Trophoblast cell (in vitro differentiated cells and primary cell): ENCODE measurements around the gene HPSE2.

Experiments
- DNase-seq, 2 donors: peaks; one replicate each; pipeline ENCODE4 v3.0.0-alpha.2; 2016
- H2AFZ ChIP-seq: 2 replicates; pipeline ENCODE4 v1.6.1; 2013; ENCODE audit warnings: low read length, moderate library complexity, mild to moderate bottlenecking; ENCODE audit not compliant: insufficient read depth, poor library complexity
- H2AK5ac ChIP-seq: 2 replicates; pipeline ENCODE4 v1.6.1; 2013; ENCODE audit warnings: mild to moderate bottlenecking, low read length
- H2BK120ac ChIP-seq: 2 replicates; pipeline ENCODE4 v1.6.1; 2013; ENCODE audit warnings: low read length, mild to moderate bottlenecking, moderate library complexity; ENCODE audit not compliant: insufficient read depth, poor library complexity
- H2BK12ac ChIP-seq: 2 replicates; pipeline ENCODE4 v1.6.1; 2013; ENCODE audit warnings: mild to moderate bottlenecking, low read length, moderate library complexity
- H2BK5ac ChIP-seq: 2 replicates; pipeline ENCODE4 v1.6.1; 2013; ENCODE audit warnings: low read length, low read depth, moderate library complexity, mild to moderate bottlenecking; ENCODE audit not compliant: poor library complexity
- H3K14ac ChIP-seq: 2 replicates; pipeline ENCODE4 v1.6.1; 2013; ENCODE audit warnings: mild to moderate bottlenecking, low read length
- H3K18ac ChIP-seq: 2 replicates; pipeline ENCODE4 v1.6.1; 2013; ENCODE audit warnings: mild to moderate bottlenecking, low read length
- H3K23ac ChIP-seq: 2 replicates; pipeline ENCODE4 v1.6.1; 2013; ENCODE audit warnings: low read length
- H3K27ac ChIP-seq: 2 replicates; pipeline ENCODE4 v1.5.1; 2013; ENCODE audit warnings: low read depth, mild to moderate bottlenecking, inconsistent platforms, low read length, moderate library complexity
- H3K27me3 ChIP-seq: 2 replicates; pipeline ENCODE4 v1.6.1; 2013; ENCODE audit warnings: inconsistent platforms, mild to moderate bottlenecking, low read length, moderate library complexity; ENCODE audit not compliant: insufficient read depth
- H3K36me3 ChIP-seq, 2 experiments: 1 replicate in 1 of 2; 2 replicates in 1 of 2; pipeline ENCODE4 v1.6.1; 2013; ENCODE audit warnings: low read length in 2 of 2, mild to moderate bottlenecking in 2 of 2, moderate library complexity in 1 of 2; ENCODE audit not compliant: insufficient read depth in 2 of 2, control insufficient read depth in 1 of 2
- H3K4ac ChIP-seq: 2 replicates; pipeline ENCODE4 v1.6.1; 2013; ENCODE audit warnings: low read depth, mild to moderate bottlenecking, low read length, moderate library complexity
- H3K4me1 ChIP-seq, 2 experiments: 1 replicate in 1 of 2; 2 replicates in 1 of 2; pipeline ENCODE4 v1.6.1; 2013; ENCODE audit warnings: low read length in 2 of 2, mild to moderate bottlenecking in 2 of 2, moderate library complexity in 1 of 2; ENCODE audit not compliant: insufficient read depth in 2 of 2, control insufficient read depth in 1 of 2
- H3K4me2 ChIP-seq: 2 replicates; pipeline ENCODE4 v1.6.1; 2013; ENCODE audit warnings: inconsistent platforms, mild to moderate bottlenecking, low read length, moderate library complexity
- H3K4me3 ChIP-seq: 2 replicates; pipeline ENCODE4 v1.5.1; 2013; ENCODE audit warnings: mild to moderate bottlenecking, low read depth, low read length, inconsistent platforms
- H3K79me1 ChIP-seq: one replicate; pipeline ENCODE4 v1.6.1; 2013; ENCODE audit warnings: low read length
- H3K79me2 ChIP-seq: 2 replicates; pipeline ENCODE4 v1.6.1; 2013; ENCODE audit warnings: low read length, mild to moderate bottlenecking; ENCODE audit not compliant: control insufficient read depth, insufficient read depth, poor library complexity
- H3K9ac ChIP-seq: 2 replicates; pipeline ENCODE4 v1.6.1; 2013; ENCODE audit warnings: mild to moderate bottlenecking, low read length
- H3K9me3 ChIP-seq: 2 replicates; pipeline ENCODE4 v1.6.1; 2013; ENCODE audit warnings: low read depth, mild to moderate bottlenecking, control low read depth, inconsistent platforms, low read length; ENCODE audit not compliant: insufficient read depth
- H4K12ac ChIP-seq: 2 replicates; pipeline ENCODE4 v1.6.1; 2013; ENCODE audit warnings: low read depth, mild to moderate bottlenecking, low read length, moderate library complexity
- H4K8ac ChIP-seq: 2 replicates; pipeline ENCODE4 v1.6.1; 2013; ENCODE audit warnings: low read depth, mild to moderate bottlenecking, low read length, moderate library complexity
- H4K91ac ChIP-seq: one replicate; pipeline ENCODE4 v1.6.1; 2013; ENCODE audit warnings: low read depth, mild to moderate bottlenecking, low read length, moderate library complexity
- WGBS: extraction: QIAGEN DNeasy Blood & Tissue Kit; methylation state at CpG from one replicate; pipeline ENCODE4 v1.1.7; 2013; ENCODE audit warnings: missing lambda C conversion rate; ENCODE audit not compliant: insufficient read length, insufficient coverage; ENCODE audit errors: extremely low coverage; 5-methylcytosine and 5-hydroxymethylcytosine counted together

The HPSE2 gene

GRCh38 chr10:98586096-98586495 lies 649.6 kb downstream of the HPSE2 start:
- no peak overlapping the region for H4K8ac ChIP-seq
- no peak overlapping the region for H2AFZ ChIP-seq
- H3K27me3 ChIP-seq: no peaks in the 10 kb centered on the region
- H3K9me3 ChIP-seq: no peaks in the 10 kb centered on the region
- no peak overlapping the region for H3K9ac ChIP-seq
- WGBS: no CpG with 5 or more reads among the region's 2 CpGs
- H3K79me1 ChIP-seq: no peaks in the 10 kb centered on the region
- H3K14ac ChIP-seq: no peak overlapping the region
- no peak overlapping the region for H3K4ac ChIP-seq
- H4K91ac ChIP-seq: no peak overlapping the region
- H2BK5ac ChIP-seq: no peak overlapping the region
- no peak overlapping the region for H3K27ac ChIP-seq
- no peak overlapping the region for H2BK120ac ChIP-seq
- DNase-seq: no peak
- no peaks in the 10 kb centered on the region for H3K79me2 ChIP-seq
- no peaks in the 10 kb centered on the region for H3K4me1 ChIP-seq
- H3K36me3 ChIP-seq: no peaks in the 10 kb centered on the region
- H2BK12ac ChIP-seq: no peak overlapping the region
- no peak overlapping the region for H2AK5ac ChIP-seq
- H3K4me3 ChIP-seq: no peak overlapping the region
- no peak overlapping the region for H3K4me2 ChIP-seq
- H3K18ac ChIP-seq: no peak overlapping the region
- no peak overlapping the region for H4K12ac ChIP-seq
- no peak overlapping the region for H3K23ac ChIP-seq

GRCh38 chr10:98582363-98582762 lies 653.3 kb downstream of the HPSE2 start:
- H2AFZ ChIP-seq: no peak overlapping the region
- no peak overlapping the region for H2AK5ac ChIP-seq
- H3K79me1 ChIP-seq: no peaks in the 10 kb centered on the region
- H4K91ac ChIP-seq: no peak overlapping the region
- H3K36me3 ChIP-seq: no peaks in the 10 kb centered on the region
- H4K8ac ChIP-seq: no peak overlapping the region
- no peak for DNase-seq
- H3K79me2 ChIP-seq: no peaks in the 10 kb centered on the region
- no peak overlapping the region for H3K4me3 ChIP-seq
- H3K9me3 ChIP-seq: no peaks in the 10 kb centered on the region
- H3K27ac ChIP-seq: no peak overlapping the region
- H3K18ac ChIP-seq: no peak overlapping the region
- no peak overlapping the region for H2BK5ac ChIP-seq
- H3K4ac ChIP-seq: no peak overlapping the region
- no CpG with 5 or more reads among the region's 2 CpGs for WGBS
- H3K4me1 ChIP-seq: no peaks in the 10 kb centered on the region
- no peak overlapping the region for H2BK12ac ChIP-seq
- no peak overlapping the region for H3K14ac ChIP-seq
- no peak overlapping the region for H3K4me2 ChIP-seq
- no peak overlapping the region for H2BK120ac ChIP-seq
- no peak overlapping the region for H3K23ac ChIP-seq
- no peak overlapping the region for H4K12ac ChIP-seq
- H3K9ac ChIP-seq: no peak overlapping the region
- no peaks in the 10 kb centered on the region for H3K27me3 ChIP-seq

DNA sequence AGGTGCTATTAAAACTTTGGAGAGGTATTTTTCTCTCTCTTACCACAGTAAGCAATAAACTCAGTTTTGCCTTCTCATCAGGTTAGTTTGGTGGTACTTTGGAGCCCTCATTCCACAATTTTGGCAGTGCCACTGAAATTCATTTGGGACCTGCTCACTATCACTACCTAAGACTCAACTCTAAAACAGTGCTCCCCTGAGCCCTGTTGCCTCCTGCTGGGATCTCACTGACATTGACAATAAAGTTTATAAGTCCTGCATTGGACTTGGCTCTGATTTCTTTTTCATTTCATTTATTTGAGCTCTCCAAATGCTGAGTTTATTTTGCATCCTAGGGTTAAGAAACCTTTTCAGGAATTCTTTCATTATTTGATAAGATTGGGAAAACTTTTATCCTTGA lies 658.1 kb downstream of the HPSE2 start:
- no peak overlapping the region for H3K4ac ChIP-seq
- H3K9ac ChIP-seq: no peak overlapping the region
- H3K4me3 ChIP-seq: no peak overlapping the region
- no peaks in the 10 kb centered on the region for H3K79me2 ChIP-seq
- H3K4me2 ChIP-seq: no peak overlapping the region
- no peaks in the 10 kb centered on the region for H3K79me1 ChIP-seq
- no peaks in the 10 kb centered on the region for H3K36me3 ChIP-seq
- no peaks in the 10 kb centered on the region for H3K4me1 ChIP-seq
- no peak overlapping the region for H3K27ac ChIP-seq
- no peak overlapping the region for H3K23ac ChIP-seq
- no peak overlapping the region for H2AFZ ChIP-seq
- H4K91ac ChIP-seq: no peak overlapping the region
- no peak overlapping the region for H4K12ac ChIP-seq
- no peak overlapping the region for H2BK12ac ChIP-seq
- H3K18ac ChIP-seq: no peak overlapping the region
- H3K14ac ChIP-seq: no peak overlapping the region
- H2BK5ac ChIP-seq: no peak overlapping the region
- no peak overlapping the region for H4K8ac ChIP-seq
- H2BK120ac ChIP-seq: no peak overlapping the region
- H3K9me3 ChIP-seq: no peaks in the 10 kb centered on the region
- no peaks in the 10 kb centered on the region for H3K27me3 ChIP-seq
- no peak overlapping the region for H2AK5ac ChIP-seq
- DNase-seq: no peak

- H3K4me1 ChIP-seq: no peaks in the 10 kb centered on the region
- no peaks in the 10 kb centered on the region for H3K9me3 ChIP-seq
- H3K18ac ChIP-seq: no peak overlapping the region
- DNase-seq: no peak
- no peak overlapping the region for H3K4ac ChIP-seq
- H2BK5ac ChIP-seq: no peak overlapping the region
- no peaks in the 10 kb centered on the region for H3K36me3 ChIP-seq
- no peak overlapping the region for H3K27ac ChIP-seq
- H3K4me3 ChIP-seq: no peak overlapping the region
- H3K23ac ChIP-seq: no peak overlapping the region
- no peak overlapping the region for H2AFZ ChIP-seq
- no peaks in the 10 kb centered on the region for H3K27me3 ChIP-seq
- H2BK12ac ChIP-seq: no peak overlapping the region
- H3K79me1 ChIP-seq: no peaks in the 10 kb centered on the region
- H2AK5ac ChIP-seq: no peak overlapping the region
- no peak overlapping the region for H3K4me2 ChIP-seq
- H3K9ac ChIP-seq: no peak overlapping the region
- H4K91ac ChIP-seq: no peak overlapping the region
- H3K14ac ChIP-seq: no peak overlapping the region
- no peaks in the 10 kb centered on the region for H3K79me2 ChIP-seq
- no peak overlapping the region for H4K8ac ChIP-seq
- H4K12ac ChIP-seq: no peak overlapping the region
- H2BK120ac ChIP-seq: no peak overlapping the region
Measured at GRCh38 chr10:98577168-98577567, 658.5 kb downstream of the HPSE2 start.

DNA sequence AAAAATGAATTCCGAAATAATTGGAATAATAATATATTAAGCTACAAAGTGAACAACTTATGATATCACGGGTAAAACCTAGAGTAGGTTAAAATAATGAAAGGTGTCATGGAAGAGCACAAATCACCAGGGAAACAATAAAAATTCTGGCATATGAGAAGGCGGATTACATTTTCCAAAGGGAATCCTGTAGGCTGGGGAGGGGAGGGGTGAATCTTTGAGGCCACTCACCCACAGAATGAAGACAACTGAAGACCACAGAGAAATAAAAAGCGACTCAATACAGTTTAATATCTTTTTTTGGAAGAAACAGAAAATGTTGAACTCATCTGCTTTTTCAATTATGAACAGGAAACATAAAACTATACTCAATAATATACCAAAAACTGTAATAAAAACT lies 659.6 kb downstream of the HPSE2 start:
- no peak overlapping the region for H3K18ac ChIP-seq
- H3K14ac ChIP-seq: no peak overlapping the region
- no peak overlapping the region for H2AFZ ChIP-seq
- H3K79me2 ChIP-seq: no peaks in the 10 kb centered on the region
- no peak overlapping the region for H3K23ac ChIP-seq
- H4K91ac ChIP-seq: no peak overlapping the region
- H4K12ac ChIP-seq: no peak overlapping the region
- H3K27me3 ChIP-seq: no peaks in the 10 kb centered on the region
- no peak overlapping the region for H2BK5ac ChIP-seq
- no peaks in the 10 kb centered on the region for H3K4me1 ChIP-seq
- no peak overlapping the region for H4K8ac ChIP-seq
- H3K36me3 ChIP-seq: no peaks in the 10 kb centered on the region
- DNase-seq: no peak
- no CpG with 5 or more reads among the region's 4 CpGs for WGBS
- no peak overlapping the region for H3K4ac ChIP-seq
- no peak overlapping the region for H2BK12ac ChIP-seq
- H3K9me3 ChIP-seq: no peaks in the 10 kb centered on the region
- H3K4me3 ChIP-seq: no peak overlapping the region
- no peak overlapping the region for H2BK120ac ChIP-seq
- no peaks in the 10 kb centered on the region for H3K79me1 ChIP-seq
- no peak overlapping the region for H3K9ac ChIP-seq
- H3K4me2 ChIP-seq: no peak overlapping the region
- no peak overlapping the region for H3K27ac ChIP-seq
- no peak overlapping the region for H2AK5ac ChIP-seq
